HCT116 (cell line): ENCODE results near the gene MOB3A. TPM values are rescaled to one million over a fixed set of nuclear protein-coding genes. Genes with fewer than 3 reads are reported as not detected.

ENCODE experiments used
- ATAC-seq: fragments of 200-7000 bp; cut with Tn5 transposase; 2 replicates; pipeline ENCODE4 v1.9.1; 2020; ENCODE audit warnings: mild to moderate bottlenecking, moderate library complexity
- BruUV-seq: library from RNA; stranded (reverse); fragments of 400-500 nt; replicated peaks from 2 replicates; lab custom pipeline; 2021; lab: Mats Ljungman, UMichigan
- CTCF ChIA-PET: fragments of 300-600 bp; sonication (Branson Sonifier 250); formaldehyde crosslinking; loops from one replicate; lab custom pipeline; 2021; ENCODE audit warnings: antibody characterized with exemption; lab: Charles Lee
- POLR2A ChIA-PET: fragments of 300-600, 350-600 bp; sonication (Branson Sonifier 250); formaldehyde crosslinking; loops from one replicate; lab custom pipeline; 2021; ENCODE audit warnings: antibody characterized with exemption; lab: Charles Lee
- RAD21 ChIA-PET, 2 experiments: fragments of 300-600 bp; sonication (Branson Sonifier 250); formaldehyde crosslinking; loops; one replicate each; lab custom pipeline; 2023; ENCODE audit warnings: low total read pairs in 2 of 2; ENCODE audit not compliant: uncharacterized antibody in 2 of 2, unreplicated experiment in 2 of 2, low non-redundant PET in 1 of 2; lab: Charles Lee
- DNase-seq: peaks from one replicate; pipeline ENCODE4 v3.0.0-alpha.2; 2010; ENCODE audit warnings: low read depth, low spot score
- H2AFZ ChIP-seq: fragments of 200-600 bp; shearing (Covaris generic), sonication (generic); 2 replicates; pipeline ENCODE4 v1.6.1; 2017; ENCODE audit warnings: low read depth, mixed run types, mixed read lengths, antibody characterized with exemption, low read length; ENCODE audit not compliant: poor library complexity, severe bottlenecking
- H3K27ac ChIP-seq: 2 replicates; pipeline ENCODE4 v1.5.1; 2012; ENCODE audit warnings: low read depth, low read length
- H3K27me3 ChIP-seq: fragments of 200-600 bp; sonication (generic); 2 replicates; pipeline ENCODE4 v1.6.1; 2016; ENCODE audit warnings: mixed run types, low read length, mixed read lengths; ENCODE audit not compliant: insufficient read depth
- H3K36me3 ChIP-seq, 2 experiments: fragments of 200-500 bp in 1 of 2; fragments of 200-600 bp in 1 of 2; sonication (Bioruptor generic) in 1 of 2; sonication (generic) in 1 of 2; 2 replicates each; pipeline versions ENCODE4 v1.5.1 to v1.6.1; 2014 to 2016; ENCODE audit warnings: low read length in 2 of 2, inconsistent platforms in 1 of 2, mixed read lengths in 1 of 2, mixed run types in 1 of 2; ENCODE audit not compliant: insufficient read depth in 2 of 2, control insufficient read depth in 1 of 2
- H3K4me1 ChIP-seq, 2 experiments: fragments of 200-600 bp in 1 of 2; sonication (generic) in 1 of 2; 2 replicates each; pipeline versions ENCODE4 v1.5.1 to v1.6.1; 2012 to 2017; ENCODE audit warnings: low read length in 2 of 2, inconsistent platforms in 1 of 2, mild to moderate bottlenecking in 1 of 2, mixed read lengths in 1 of 2, mixed run types in 1 of 2, moderate library complexity in 1 of 2; ENCODE audit not compliant: insufficient read depth in 2 of 2, control insufficient read depth in 1 of 2
- H3K4me2 ChIP-seq: fragments of 200-600 bp; sonication (generic); 2 replicates; pipeline ENCODE4 v1.6.1; 2017; ENCODE audit warnings: mixed run types, low read length, mixed read lengths
- H3K4me3 ChIP-seq, 2 experiments: fragments of 200-600 bp in 1 of 2; sonication (generic) in 1 of 2; replicated peaks in 1 of 2; 2 replicates each; pipeline ENCODE4 v1.5.1; 2011 to 2016; ENCODE audit warnings: low read length in 2 of 2, control low read depth in 1 of 2, low read depth in 1 of 2, mild to moderate bottlenecking in 1 of 2, mixed read lengths in 1 of 2, mixed run types in 1 of 2
- H3K79me2 ChIP-seq: fragments of 200-600 bp; sonication (generic); 2 replicates; pipeline ENCODE4 v1.6.1; 2017; ENCODE audit warnings: mild to moderate bottlenecking, mixed run types, low read length, moderate library complexity, mixed read lengths; ENCODE audit not compliant: insufficient read depth
- H3K9ac ChIP-seq: fragments of 200-600 bp; sonication (generic); 2 replicates; pipeline ENCODE4 v1.6.1; 2016; ENCODE audit warnings: low read length, mixed read lengths
- H3K9me2 ChIP-seq: fragments of 200-600 bp; sonication (generic), shearing (Covaris generic); 2 replicates; pipeline ENCODE4 v1.6.1; 2017; ENCODE audit warnings: mixed run types, mild to moderate bottlenecking, moderate library complexity; ENCODE audit not compliant: insufficient read depth
- H3K9me3 ChIP-seq, 2 experiments: fragments of 200-500 bp in 1 of 2; fragments of 200-600 bp in 1 of 2; sonication (Bioruptor generic) in 1 of 2; sonication (generic) in 1 of 2; 2 replicates each; pipeline ENCODE4 v1.6.1; 2014 to 2017; ENCODE audit warnings: low read length in 2 of 2, mixed read lengths in 2 of 2, inconsistent platforms in 1 of 2, low read depth in 1 of 2, mild to moderate bottlenecking in 1 of 2, mixed run types in 1 of 2, moderate library complexity in 1 of 2; ENCODE audit not compliant: control insufficient read depth in 1 of 2, insufficient read depth in 1 of 2
- H4K20me1 ChIP-seq: fragments of 200-600 bp; sonication (generic), shearing (Covaris generic); 2 replicates; pipeline ENCODE4 v1.6.1; 2017; ENCODE audit warnings: mixed run types, mild to moderate bottlenecking, moderate library complexity; ENCODE audit not compliant: insufficient read depth
- CTCF ChIP-seq, 3 experiments: fragments of 200-600 bp in 1 of 3; sonication (generic) in 1 of 3; IDR thresholded peaks in 2 of 3; conservative IDR thresholded peaks in 1 of 3; 2 replicates each; pipeline ENCODE4 v1.5.1; 2012 to 2017; ENCODE audit warnings: low read depth in 2 of 3, low read length in 2 of 3, antibody characterized with exemption in 1 of 3, borderline replicate concordance in 1 of 3, control low read depth in 1 of 3, mild to moderate bottlenecking in 1 of 3, mixed read lengths in 1 of 3, mixed run types in 1 of 3, moderate library complexity in 1 of 3; ENCODE audit not compliant: insufficient read depth in 1 of 3
- POLR2AphosphoS5 ChIP-seq: IDR thresholded peaks from 2 replicates; pipeline ENCODE4 v1.6.1; 2011; ENCODE audit warnings: mild to moderate bottlenecking, low read depth, low read length, moderate library complexity
- SIN3A ChIP-seq: IDR thresholded peaks from 2 replicates; pipeline ENCODE4 v1.6.1; 2012; ENCODE audit warnings: low read depth
- SRF ChIP-seq: IDR thresholded peaks from 2 replicates; pipeline ENCODE4 v1.6.1; 2012; ENCODE audit warnings: low read depth
- ZNF274 ChIP-seq: fragments of 200-500 bp; sonication (Bioruptor generic); IDR thresholded peaks from 2 replicates; pipeline ENCODE4 v1.6.1; 2014; ENCODE audit warnings: mild to moderate bottlenecking, low read depth, low read length, inconsistent platforms
- intact Hi-C: fragments of 100-400 bp; cut with micrococcal nuclease; formaldehyde crosslinking; loops from 2 replicates; pipeline ENCODE4 v1.10.0; 2022
- total RNA-seq: library from RNA; stranded (reverse); gene quantifications from one replicate; pipeline ENCODE4 v1.2.1, GENCODE V29; 2021; ENCODE audit not compliant: unreplicated experiment

MOB3A gene
- total RNA-seq, 1 experiment from 2014 or later = 32.1 TPM

GRCh38 chr19:2039089-2039958, 56.8 kb downstream of the MOB3A start:
- ChIA-PET CTCF (no interaction called here), POLR2A (interaction anchor here (0.6 to 4.2 kb wide), 2 partner anchors 10 to 14 kb away, joined by 3 to 39 read pairs; no protein-coding TSS in a partner anchor), RAD21 (interaction anchor here in 1 of 2 experiments (0.6 kb wide), 1 partner anchor 16 kb away, joined by 3 read pairs; no protein-coding TSS in a partner anchor)
- DNase-seq (no peak), ATAC-seq (no peak)
- intact Hi-C loops = no loop called here
- no peak overlapping the region for H3K27ac ChIP-seq
- TF ChIP-seq SRF (no peak), SIN3A (peak; percentile 18; the same call in 1 of the 2 replicates), CTCF (IDR thresholded peaks at IDR 0.05 in 2 of 3, conservative IDR thresholded peaks at IDR 0.05 in 1 of 3; ENCODE audit: borderline replicate concordance in 1 of 3, insufficient read depth in 1 of 3, low read depth in 2 of 3, low read length in 2 of 3) (no peak), POLR2AphosphoS5 (no peak), ZNF274 (no peak)
- peaks cover 11% of the 10 kb centered on the region; the same call in 1 of the 2 replicates for H3K79me2 ChIP-seq
- H3K9ac ChIP-seq = no peak overlapping the region
- no peak overlapping the region for H3K4me3 ChIP-seq
- peaks cover 14 to 26% of the 10 kb centered on the region in 2 experiments; a peak in 2 of 4 replicates for H3K36me3 ChIP-seq
- peaks cover 0 to 11% of the 10 kb centered on the region in 2 experiments; a peak in 1 of 4 replicates for H3K9me3 ChIP-seq
- no peak overlapping the region for H3K4me2 ChIP-seq
- peaks cover 26 to 46% of the 10 kb centered on the region in 2 experiments for H3K4me1 ChIP-seq
- H4K20me1 ChIP-seq = no peaks in the 10 kb centered on the region
- no TSS peak for BruUV-seq
- H2AFZ ChIP-seq = no peak overlapping the region
- H3K9me2 ChIP-seq = no peaks in the 10 kb centered on the region
- H3K27me3 ChIP-seq = no peaks in the 10 kb centered on the region
